WTC11 (cell line): Measurements from ENCODE around the gene E2F4. TPM values are rescaled to one million over a fixed set of nuclear protein-coding genes. Genes with fewer than 3 reads are reported as not detected.

Experiments
- ATAC-seq: fragments of 200-7000 bp; cut with Tn5 transposase; 2 replicates; pipeline ENCODE4 v1.10.0; 2021; ENCODE audit warnings: mild to moderate bottlenecking, moderate library complexity
- CTCF ChIA-PET: fragments of 300-600 bp; sonication (Branson Sonifier 250); formaldehyde crosslinking; loops from one replicate; lab custom pipeline; 2021; ENCODE audit warnings: antibody characterized with exemption; lab: Charles Lee
- POLR2A ChIA-PET: fragments of 350-600 bp; sonication (Branson Sonifier 250); formaldehyde crosslinking; loops from one replicate; lab custom pipeline; 2021; ENCODE audit warnings: antibody characterized with exemption; lab: Charles Lee
- DNase-seq: peaks from one replicate; pipeline ENCODE4 v3.0.0; 2021; ENCODE audit warnings: low spot score
- H3K27ac Mint-ChIP-seq: 2 replicates; pipeline ENCODE4 v1.8.0; 2021; ENCODE audit warnings: mixed read lengths
- H3K27me3 Mint-ChIP-seq: 2 replicates; pipeline ENCODE4 v1.8.0; 2021; ENCODE audit warnings: low read depth, mild to moderate bottlenecking, moderate library complexity, mixed read lengths
- H3K36me3 Mint-ChIP-seq: 2 replicates; pipeline ENCODE4 v1.8.0; 2021; ENCODE audit warnings: mixed read lengths
- H3K4me1 Mint-ChIP-seq: 2 replicates; pipeline ENCODE4 v1.8.0; 2022; ENCODE audit warnings: mixed read lengths
- H3K4me3 Mint-ChIP-seq: 2 replicates; pipeline ENCODE4 v1.8.0; 2021; ENCODE audit warnings: mild to moderate bottlenecking, moderate library complexity, mixed read lengths
- H3K9me3 Mint-ChIP-seq: 2 replicates; pipeline ENCODE4 v1.8.0; 2021; ENCODE audit warnings: mixed read lengths
- ATF3 ChIP-seq: sonication (generic); formaldehyde crosslinking; conservative IDR thresholded peaks from 2 replicates; pipeline ENCODE4 v1.8.1; 2022; ENCODE audit warnings: mild to moderate bottlenecking, missing genetic modification reagents
- ATF6 ChIP-seq: sonication (generic); formaldehyde crosslinking; IDR thresholded peaks from 2 replicates; pipeline ENCODE4 v1.8.1; 2023; ENCODE audit warnings: mild to moderate bottlenecking, missing genetic modification reagents
- E2F1 ChIP-seq: sonication (generic); formaldehyde crosslinking; IDR thresholded peaks from 2 replicates; pipeline ENCODE4 v1.8.0; 2022; ENCODE audit warnings: mild to moderate bottlenecking, missing genetic modification reagents
- EMX1 ChIP-seq: fragments of 250-450 bp; sonication (Bioruptor Pico); IDR thresholded peaks from 2 replicates; pipeline ENCODE4 v1.8.0; 2021; ENCODE audit warnings: mild to moderate bottlenecking
- ERG ChIP-seq: fragments of 250-450 bp; sonication (Bioruptor Pico); IDR thresholded peaks from 2 replicates; pipeline ENCODE4 v1.8.0; 2021; ENCODE audit warnings: mild to moderate bottlenecking
- GRHL2 ChIP-seq: fragments of 250-450 bp; sonication (Bioruptor Pico); IDR thresholded peaks from 2 replicates; pipeline ENCODE4 v1.8.0; 2022; ENCODE audit warnings: mild to moderate bottlenecking, moderate library complexity; ENCODE audit not compliant: insufficient replicate concordance, severe bottlenecking
- HMGXB4 ChIP-seq: sonication (generic); formaldehyde crosslinking; IDR thresholded peaks from 2 replicates; pipeline ENCODE4 v1.8.1; 2023; ENCODE audit warnings: mild to moderate bottlenecking, moderate library complexity, missing genetic modification reagents
- KAT7 ChIP-seq: sonication (generic); formaldehyde crosslinking; IDR thresholded peaks from 2 replicates; pipeline ENCODE4 v1.8.1; 2023; ENCODE audit warnings: missing genetic modification reagents, mild to moderate bottlenecking, borderline replicate concordance
- MAX ChIP-seq: sonication (generic); formaldehyde crosslinking; IDR thresholded peaks from 2 replicates; pipeline ENCODE4 v1.8.0; 2022; ENCODE audit warnings: mild to moderate bottlenecking, missing genetic modification reagents
- NFE2L1 ChIP-seq: sonication (generic); formaldehyde crosslinking; IDR thresholded peaks from 2 replicates; pipeline ENCODE4 v1.8.1; 2023; ENCODE audit warnings: missing genetic modification reagents
- NR3C1 ChIP-seq: sonication (generic); formaldehyde crosslinking; conservative IDR thresholded peaks from 2 replicates; pipeline ENCODE4 v1.8.1; 2023; ENCODE audit warnings: low read depth, mild to moderate bottlenecking, missing genetic modification reagents
- SOX15 ChIP-seq: fragments of 250-450 bp; sonication (Bioruptor Pico); IDR thresholded peaks from 2 replicates; pipeline ENCODE4 v1.9.0; 2021; ENCODE audit warnings: mild to moderate bottlenecking
- ZBTB43 ChIP-seq: sonication (generic); formaldehyde crosslinking; IDR thresholded peaks from 2 replicates; pipeline ENCODE4 v1.8.1; 2023; ENCODE audit warnings: mild to moderate bottlenecking, missing genetic modification reagents
- ZNF121 ChIP-seq: sonication (generic); formaldehyde crosslinking; IDR thresholded peaks from 2 replicates; pipeline ENCODE4 v1.8.0; 2023; ENCODE audit warnings: missing genetic modification reagents
- ZNF219 ChIP-seq: sonication (generic); formaldehyde crosslinking; IDR thresholded peaks from 2 replicates; pipeline ENCODE4 v1.8.0; 2023; ENCODE audit warnings: missing genetic modification reagents, mild to moderate bottlenecking, borderline replicate concordance
- ZNF423 ChIP-seq: fragments of 250-450 bp; sonication (Bioruptor Pico); IDR thresholded peaks from 2 replicates; pipeline ENCODE4 v2.1.2; 2022; ENCODE audit warnings: mild to moderate bottlenecking, moderate library complexity
- ZNF532 ChIP-seq: fragments of 250-450 bp; sonication (Bioruptor Pico); IDR thresholded peaks from 2 replicates; pipeline ENCODE4 v1.9.0; 2021; ENCODE audit warnings: mild to moderate bottlenecking, borderline replicate concordance
- total RNA-seq: library from RNA; stranded (reverse); gene quantifications from 3 replicates; pipeline ENCODE4 v1.2.3, GENCODE V29; 2021

The E2F4 gene
- total RNA-seq, 1 experiment from 2014 or later, result 85.0 TPM

- TF ChIP-seq HMGXB4 (no peak), GRHL2 (no peak), SOX15 (CRISPR knock-in tag) (no peak), ATF3 (CRISPR knock-in tag) (no peak), ZNF423 (CRISPR knock-in tag) (no peak), ZBTB43 (CRISPR knock-in tag) (no peak), ZNF219 (no peak), NFE2L1 (CRISPR knock-in tag) (no peak), ATF6 (CRISPR knock-in tag) (no peak)
Measured at GRCh38 chr16:67212766-67213165, 20.8 kb downstream of the E2F4 start (continued).

- Mint-ChIP-seq H3K36me3 (no peaks in the 10 kb centered on the region), H3K9me3 (no peaks in the 10 kb centered on the region), H3K27me3 (peaks cover 40% of the 10 kb centered on the region), H3K27ac (no peak overlapping the region), H3K4me3 (no peak overlapping the region), H3K4me1 (no peaks in the 10 kb centered on the region)
- no peak for ATAC-seq
- DNase-seq, result no peak
- ChIA-PET CTCF (interaction anchor here (1.6 to 9.1 kb wide), 2 partner anchors 15 to 58 kb away, joined by 3 to 65 read pairs; partner anchors contain the start of gene ELMO3), POLR2A (no interaction called here)
- no peak for TF ChIP-seq KAT7
- TF ChIP-seq NR3C1, result no peak
Measured at GRCh38 chr16:67213197-67214019, 21.5 kb downstream of the E2F4 start.

GRCh38 chr16:67215706-67216105, 23.8 kb downstream of the E2F4 start:
- no peak overlapping the region for H3K4me3 Mint-ChIP-seq
- no peak overlapping the region for H3K27ac Mint-ChIP-seq
- ATAC-seq (peak; percentile 78), DNase-seq (no peak)
- no peaks in the 10 kb centered on the region for H3K36me3 Mint-ChIP-seq
- H3K4me1 Mint-ChIP-seq, result no peaks in the 10 kb centered on the region
- peaks cover 55% of the 10 kb centered on the region for H3K27me3 Mint-ChIP-seq
- TF ChIP-seq MAX (CRISPR knock-in tag) (no peak), ZNF121 (CRISPR knock-in tag) (no peak), ZNF532 (CRISPR knock-in tag) (no peak), EMX1 (CRISPR knock-in tag) (no peak), E2F1 (CRISPR knock-in tag) (no peak), ERG (CRISPR knock-in tag) (no peak), GRHL2 (no peak)
- H3K9me3 Mint-ChIP-seq, result no peaks in the 10 kb centered on the region
- CTCF ChIA-PET, result interaction anchor here (1.2 to 9.1 kb wide), 3 partner anchors 17 to 69 kb away, joined by 3 to 65 read pairs (median 4); partner anchors contain the start of gene ELMO3
- POLR2A ChIA-PET, result no interaction called here
